ENCODE results near the gene CLDN7.

The CLDN7 gene

GRCh38 chr17:7292729-7293128 is 30.5 kb upstream of the CLDN7 start:
- H3K27ac ChIP-seq = peak overlapping the region; percentile 10; the same call in 1 of the 2 replicates
- TF ChIP-seq ZFX (IDR thresholded peaks at IDR 0.05) = no peak
- TF ChIP-seq, protein P1, sequence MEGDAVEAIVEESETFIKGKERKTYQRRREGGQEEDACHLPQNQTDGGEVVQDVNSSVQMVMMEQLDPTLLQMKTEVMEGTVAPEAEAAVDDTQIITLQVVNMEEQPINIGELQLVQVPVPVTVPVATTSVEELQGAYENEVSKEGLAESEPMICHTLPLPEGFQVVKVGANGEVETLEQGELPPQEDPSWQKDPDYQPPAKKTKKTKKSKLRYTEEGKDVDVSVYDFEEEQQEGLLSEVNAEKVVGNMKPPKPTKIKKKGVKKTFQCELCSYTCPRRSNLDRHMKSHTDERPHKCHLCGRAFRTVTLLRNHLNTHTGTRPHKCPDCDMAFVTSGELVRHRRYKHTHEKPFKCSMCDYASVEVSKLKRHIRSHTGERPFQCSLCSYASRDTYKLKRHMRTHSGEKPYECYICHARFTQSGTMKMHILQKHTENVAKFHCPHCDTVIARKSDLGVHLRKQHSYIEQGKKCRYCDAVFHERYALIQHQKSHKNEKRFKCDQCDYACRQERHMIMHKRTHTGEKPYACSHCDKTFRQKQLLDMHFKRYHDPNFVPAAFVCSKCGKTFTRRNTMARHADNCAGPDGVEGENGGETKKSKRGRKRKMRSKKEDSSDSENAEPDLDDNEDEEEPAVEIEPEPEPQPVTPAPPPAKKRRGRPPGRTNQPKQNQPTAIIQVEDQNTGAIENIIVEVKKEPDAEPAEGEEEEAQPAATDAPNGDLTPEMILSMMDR (conservative IDR thresholded peaks at IDR 0.05) = no peak

DNA sequence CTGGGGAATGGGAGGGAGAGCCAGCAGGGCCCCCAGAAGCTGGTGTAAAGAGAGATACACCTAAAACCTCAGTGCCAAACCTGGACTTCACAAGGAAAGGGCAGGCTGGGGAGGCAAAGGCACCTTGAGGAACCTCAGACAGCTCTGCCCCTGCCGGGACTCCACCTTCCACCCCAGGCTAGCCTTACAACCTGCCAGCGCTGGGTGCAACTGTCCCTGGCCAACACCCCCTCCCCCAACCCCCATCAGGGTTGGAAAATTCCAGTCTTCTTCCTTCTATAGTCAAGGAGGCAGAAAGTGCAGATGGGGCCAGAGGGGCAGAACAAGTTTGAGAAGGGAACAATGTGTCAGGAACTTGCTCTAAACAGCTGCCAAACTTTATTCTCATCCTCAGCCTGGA is 29.9 kb upstream of the CLDN7 start:
- TF ChIP-seq, protein P1 (conservative IDR thresholded peaks at IDR 0.05) = no peak
- no peak for TF ChIP-seq ZFX (IDR thresholded peaks at IDR 0.05)
- no peak overlapping the region for H3K27ac ChIP-seq

- no peak overlapping the region for H3K27ac ChIP-seq
- no peak for TF ChIP-seq ZFX (IDR thresholded peaks at IDR 0.05)
- TF ChIP-seq, protein P1 (conservative IDR thresholded peaks at IDR 0.05) = no peak
Observed at GRCh38 chr17:7290685-7291084, 28.4 kb upstream of the CLDN7 start.

GRCh38 chr17:7290166-7290565 is 27.9 kb upstream of the CLDN7 start:
- no peak overlapping the region for H3K27ac ChIP-seq
- TF ChIP-seq, protein P1 (conservative IDR thresholded peaks at IDR 0.05) = no peak
- no peak for TF ChIP-seq ZFX (IDR thresholded peaks at IDR 0.05)

- TF ChIP-seq ZFX (IDR thresholded peaks at IDR 0.05) = no peak
- TF ChIP-seq, protein P1 (conservative IDR thresholded peaks at IDR 0.05) = no peak
- H3K27ac ChIP-seq = no peak overlapping the region
Observed at GRCh38 chr17:7289256-7290032, 27.2 kb upstream of the CLDN7 start.

DNA sequence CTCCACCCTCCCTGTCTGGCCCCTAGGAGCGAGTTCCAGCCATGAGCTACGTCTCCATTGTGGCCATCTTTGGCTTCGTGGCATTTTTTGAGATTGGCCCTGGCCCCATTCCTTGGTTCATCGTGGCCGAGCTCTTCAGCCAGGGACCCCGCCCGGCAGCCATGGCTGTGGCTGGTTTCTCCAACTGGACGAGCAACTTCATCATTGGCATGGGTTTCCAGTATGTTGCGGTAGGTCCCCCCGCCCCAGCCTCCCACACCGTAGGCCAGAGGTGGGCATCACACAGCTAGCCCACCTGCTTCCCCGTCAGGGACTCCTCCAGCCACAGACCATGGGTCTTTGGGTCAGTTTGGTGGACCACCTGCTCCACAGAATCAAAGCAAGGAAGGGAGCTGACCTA is 23.4 kb upstream of the CLDN7 start:
- H3K27ac ChIP-seq = no peak overlapping the region
- TF ChIP-seq, protein P1 (conservative IDR thresholded peaks at IDR 0.05) = no peak
- TF ChIP-seq ZFX (IDR thresholded peaks at IDR 0.05) = no peak

DNA sequence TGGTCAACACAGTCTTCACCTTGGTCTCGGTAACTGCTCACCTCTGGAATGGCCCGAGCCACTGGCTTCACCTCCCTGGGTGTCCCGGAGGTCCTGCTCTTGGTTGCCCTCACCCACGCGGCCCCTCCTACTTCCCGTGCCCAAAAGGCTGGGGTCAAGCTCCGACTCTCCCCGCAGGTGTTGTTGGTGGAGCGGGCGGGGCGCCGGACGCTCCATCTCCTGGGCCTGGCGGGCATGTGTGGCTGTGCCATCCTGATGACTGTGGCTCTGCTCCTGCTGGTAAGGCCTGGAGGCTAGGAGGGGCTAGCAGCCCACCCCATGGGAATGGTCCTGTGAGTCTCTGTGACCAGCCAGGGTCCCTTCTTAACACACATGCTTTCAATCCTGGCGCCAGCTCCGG is 22.6 kb upstream of the CLDN7 start:
- no peak overlapping the region for H3K27ac ChIP-seq
- no peak for TF ChIP-seq ZFX (IDR thresholded peaks at IDR 0.05)
- TF ChIP-seq, protein P1 (conservative IDR thresholded peaks at IDR 0.05) = no peak
